ENCODE data around the gene TIAM1.

TIAM1 gene

DNA sequence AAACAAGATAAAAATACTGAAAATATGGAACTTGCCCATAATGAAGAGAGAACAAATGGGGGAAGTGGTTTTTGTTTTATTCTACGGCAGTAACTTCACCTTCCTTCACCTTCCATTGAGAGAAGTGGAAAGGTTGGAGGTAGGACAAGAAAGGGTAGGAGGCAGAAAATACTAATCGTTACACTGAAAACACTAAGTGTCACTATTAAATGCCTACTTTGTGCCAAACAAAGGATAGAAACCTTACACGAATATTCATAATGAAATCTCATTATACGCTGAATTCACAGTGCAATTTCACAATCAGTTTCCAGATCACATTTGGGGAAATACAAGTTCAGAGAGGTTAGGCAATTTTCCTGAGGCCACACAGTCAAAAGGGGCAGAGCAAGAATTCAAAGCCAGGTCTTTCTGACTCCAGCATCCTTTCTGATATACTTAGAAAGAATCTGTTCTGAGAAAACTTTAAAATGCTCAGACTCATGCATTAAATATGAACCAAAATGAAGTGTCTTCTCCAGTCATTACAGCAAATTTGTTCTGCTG, 3.0 kb downstream of the TIAM1 start:
- in situ Hi-C loops (cut with HindIII; ENCODE audit: low pct_ligation_motif_present, low sequenced_read_pairs): no loop called here

DNA sequence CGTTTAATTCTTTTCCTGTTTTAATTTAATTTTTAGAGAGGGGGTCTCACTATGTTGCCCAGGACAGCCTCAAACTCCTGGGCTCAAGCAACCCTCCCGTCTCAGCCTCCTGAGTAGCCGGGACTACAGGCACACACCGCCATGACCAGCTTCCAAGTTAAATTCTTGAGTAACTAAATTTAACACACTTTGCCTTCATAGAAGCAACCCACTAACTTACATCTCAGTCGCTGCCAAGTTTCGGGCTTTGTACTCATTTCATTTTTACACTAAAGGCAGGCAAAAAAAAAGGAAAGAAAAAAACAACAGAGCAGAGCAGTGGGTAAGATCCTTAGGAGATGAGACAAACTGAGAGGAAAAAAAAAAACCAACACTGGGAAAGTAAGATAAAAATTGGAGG, 3.5 kb downstream of the TIAM1 start:
- in situ Hi-C loops (cut with HindIII; ENCODE audit: low pct_ligation_motif_present, low sequenced_read_pairs): no loop called here

More for the DNA sequence above, 3.0 kb downstream of the TIAM1 start:
- H3K36me3 ChIP-seq (replicated peaks): peaks cover 6% of the 10 kb centered on the region
- no peaks in the 10 kb centered on the region for H3K27me3 ChIP-seq (replicated peaks)
- H3K4me3 ChIP-seq (ENCODE audit: low read depth, low read length): no peak overlapping the region
- TF ChIP-seq, protein P1, sequence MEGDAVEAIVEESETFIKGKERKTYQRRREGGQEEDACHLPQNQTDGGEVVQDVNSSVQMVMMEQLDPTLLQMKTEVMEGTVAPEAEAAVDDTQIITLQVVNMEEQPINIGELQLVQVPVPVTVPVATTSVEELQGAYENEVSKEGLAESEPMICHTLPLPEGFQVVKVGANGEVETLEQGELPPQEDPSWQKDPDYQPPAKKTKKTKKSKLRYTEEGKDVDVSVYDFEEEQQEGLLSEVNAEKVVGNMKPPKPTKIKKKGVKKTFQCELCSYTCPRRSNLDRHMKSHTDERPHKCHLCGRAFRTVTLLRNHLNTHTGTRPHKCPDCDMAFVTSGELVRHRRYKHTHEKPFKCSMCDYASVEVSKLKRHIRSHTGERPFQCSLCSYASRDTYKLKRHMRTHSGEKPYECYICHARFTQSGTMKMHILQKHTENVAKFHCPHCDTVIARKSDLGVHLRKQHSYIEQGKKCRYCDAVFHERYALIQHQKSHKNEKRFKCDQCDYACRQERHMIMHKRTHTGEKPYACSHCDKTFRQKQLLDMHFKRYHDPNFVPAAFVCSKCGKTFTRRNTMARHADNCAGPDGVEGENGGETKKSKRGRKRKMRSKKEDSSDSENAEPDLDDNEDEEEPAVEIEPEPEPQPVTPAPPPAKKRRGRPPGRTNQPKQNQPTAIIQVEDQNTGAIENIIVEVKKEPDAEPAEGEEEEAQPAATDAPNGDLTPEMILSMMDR (IDR thresholded peaks at IDR 0.05; ENCODE audit: low read depth, low read length, missing control alignments): no peak
- no peak for DNase-seq
- no peak overlapping the region for H3K27ac ChIP-seq

DNA sequence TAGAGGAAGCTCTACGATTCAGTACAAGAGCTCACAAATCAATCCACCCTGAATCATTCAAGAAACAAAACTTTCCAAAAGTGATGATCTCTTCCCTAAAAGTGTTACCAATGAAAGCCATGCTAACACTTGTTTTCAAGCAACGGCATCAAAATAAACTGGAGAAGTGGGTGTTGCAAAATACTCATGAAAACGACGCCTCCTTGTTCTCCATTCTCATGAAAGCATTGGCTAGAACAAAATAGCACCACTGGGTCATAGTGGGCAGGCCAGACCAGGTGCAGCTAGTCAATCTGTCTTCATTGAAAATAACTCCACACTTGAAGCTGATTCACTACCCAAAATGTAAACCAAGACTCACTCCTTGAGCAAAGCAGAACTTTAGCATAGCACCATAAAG, 4.3 kb downstream of the TIAM1 start:
- Histone ChIP-seq H3K4me3 (ENCODE audit: low read depth, low read length) (no peak overlapping the region), H3K27ac (no peak overlapping the region), H3K36me3 (replicated peaks) (peaks cover 6% of the 10 kb centered on the region), H3K27me3 (replicated peaks) (no peaks in the 10 kb centered on the region)
- TF ChIP-seq, protein P1 (IDR thresholded peaks at IDR 0.05; ENCODE audit: low read depth, low read length, missing control alignments): no peak
- in situ Hi-C loops (cut with HindIII; ENCODE audit: low pct_ligation_motif_present, low sequenced_read_pairs): no loop called here
- no peak for DNase-seq

More for the DNA sequence above, 3.5 kb downstream of the TIAM1 start:
- Histone ChIP-seq H3K27ac (no peak overlapping the region), H3K36me3 (replicated peaks) (peaks cover 6% of the 10 kb centered on the region), H3K27me3 (replicated peaks) (no peaks in the 10 kb centered on the region), H3K4me3 (ENCODE audit: low read depth, low read length) (no peak overlapping the region)
- TF ChIP-seq, protein P1 (IDR thresholded peaks at IDR 0.05; ENCODE audit: low read depth, low read length, missing control alignments): no peak
- DNase-seq: no peak

DNA sequence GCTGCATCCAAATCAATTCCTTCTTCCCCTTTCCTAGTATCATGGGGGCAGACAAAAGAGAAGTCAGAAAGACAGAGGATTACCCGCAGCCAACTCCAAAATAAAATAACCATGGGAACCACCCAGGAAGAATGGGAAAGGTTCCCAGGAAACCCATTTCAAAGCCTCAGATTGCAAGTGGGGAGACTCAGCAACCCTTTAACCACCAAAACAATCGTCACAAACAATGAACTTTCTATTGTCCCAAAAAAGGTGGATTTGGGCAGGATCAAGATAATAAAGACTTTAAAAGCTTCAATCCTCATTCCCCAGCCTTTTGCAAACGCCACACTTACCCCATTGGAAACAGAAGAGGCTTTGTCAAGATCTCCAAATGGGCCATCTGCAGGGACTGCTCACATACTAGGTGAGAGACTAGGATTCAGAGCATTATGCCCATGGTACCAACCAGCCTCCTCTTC, 5.1 kb downstream of the TIAM1 start:
- H3K36me3 ChIP-seq (replicated peaks): peaks cover 6% of the 10 kb centered on the region
- no peak overlapping the region for H3K4me3 ChIP-seq (ENCODE audit: low read depth, low read length)
- in situ Hi-C loops (cut with HindIII; ENCODE audit: low pct_ligation_motif_present, low sequenced_read_pairs): no loop called here
- TF ChIP-seq, protein P1 (IDR thresholded peaks at IDR 0.05; ENCODE audit: low read depth, low read length, missing control alignments): no peak
- DNase-seq: no peak
- H3K27me3 ChIP-seq (replicated peaks): no peaks in the 10 kb centered on the region
- H3K27ac ChIP-seq: no peak overlapping the region

DNA sequence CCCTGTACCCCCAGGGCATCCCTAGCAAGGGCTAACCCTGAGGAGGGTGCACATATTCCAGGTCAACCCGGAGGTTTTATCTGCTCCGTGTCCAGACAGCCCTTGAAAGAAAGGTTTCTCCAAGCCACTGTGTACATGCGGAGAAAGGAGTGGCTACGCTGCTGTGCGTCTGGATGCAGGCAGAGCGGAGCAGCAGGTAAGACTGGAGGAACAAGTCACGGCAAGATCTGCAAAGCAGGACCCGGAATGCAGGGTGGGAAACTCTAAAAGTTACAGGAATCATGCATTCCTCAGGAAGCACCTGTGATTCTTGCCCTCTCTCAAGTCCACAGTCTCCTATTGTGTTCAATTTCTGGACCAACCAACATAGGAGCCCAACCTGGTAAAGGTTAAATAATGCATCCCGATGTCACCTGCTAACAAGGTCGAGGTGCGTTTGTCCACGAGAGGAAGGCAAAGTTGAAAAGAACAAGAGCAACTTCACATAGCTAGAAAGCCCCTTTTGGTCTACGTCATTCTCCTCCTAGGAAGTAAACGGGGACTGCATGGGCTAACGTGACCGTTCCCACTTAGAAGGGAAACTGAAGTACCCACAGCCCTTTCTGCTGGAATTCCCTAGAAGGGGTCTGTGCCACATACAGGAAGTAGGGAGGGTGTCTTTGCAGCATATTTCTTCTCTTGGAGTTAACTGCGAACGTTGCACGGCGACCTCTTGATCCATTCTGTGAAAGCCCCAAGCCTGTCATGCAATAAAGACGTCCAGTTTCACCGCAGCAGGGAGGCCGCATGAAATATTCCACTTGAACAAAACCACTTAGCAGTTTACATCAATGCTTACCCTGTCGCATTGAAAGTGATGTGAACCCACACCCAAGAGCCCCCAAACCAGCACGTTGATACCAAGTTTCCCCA, 5.8 kb downstream of the TIAM1 start:
- DNase-seq: no peak
- TF ChIP-seq, protein P1 (IDR thresholded peaks at IDR 0.05; ENCODE audit: low read depth, low read length, missing control alignments): no peak
- no peak overlapping the region for H3K27ac ChIP-seq
- in situ Hi-C loops (cut with HindIII; ENCODE audit: low pct_ligation_motif_present, low sequenced_read_pairs): no loop called here
- H3K27me3 ChIP-seq (replicated peaks): no peaks in the 10 kb centered on the region
- H3K4me3 ChIP-seq (ENCODE audit: low read depth, low read length): no peak overlapping the region
- peaks cover 6% of the 10 kb centered on the region for H3K36me3 ChIP-seq (replicated peaks)
